NB4 (cell line): Measurements from ENCODE around the gene MAFG.

Experiments used
- DNase-seq: peaks from one replicate; pipeline ENCODE4 v3.0.0; 2010; ENCODE audit warnings: low read depth
- H3K4me3 ChIP-seq: one replicate; pipeline ENCODE4 v1.5.1; 2011; ENCODE audit warnings: mild to moderate bottlenecking, low read depth, low read length, moderate library complexity
- CTCF ChIP-seq: IDR thresholded peaks from one replicate; pipeline ENCODE4 v1.5.1; 2012; ENCODE audit warnings: low read depth, low read length
- MAX ChIP-seq: IDR thresholded peaks from 2 replicates; pipeline ENCODE4 v1.6.1; 2011; ENCODE audit warnings: low read depth, low read length
- MYC ChIP-seq: IDR thresholded peaks from 2 replicates; pipeline ENCODE4 v1.6.1; 2011; ENCODE audit warnings: low read depth, low read length
- POLR2A ChIP-seq: IDR thresholded peaks from 2 replicates; pipeline ENCODE4 v1.6.1; 2011; ENCODE audit warnings: mild to moderate bottlenecking; ENCODE audit not compliant: insufficient read length; ENCODE audit errors: extremely low read depth

The MAFG gene

GRCh38 chr17:81925860-81926450, 1.6 kb downstream of the MAFG start:
- H3K4me3 ChIP-seq, result peak overlapping the region; percentile 80
- DNase-seq, result no peak
- TF ChIP-seq MAX, result no peak
- no peak for TF ChIP-seq MYC
- no peak for TF ChIP-seq POLR2A
- TF ChIP-seq CTCF, result no peak

- no peak for TF ChIP-seq POLR2A
- TF ChIP-seq MYC, result no peak
- peak; percentile 56 for DNase-seq
- peak overlapping the region; percentile 72 for H3K4me3 ChIP-seq
These were observed 2.7 kb downstream of the MAFG start for GRCh38 chr17:81924557-81925532.

GRCh38 chr17:81923302-81924260, 4.0 kb downstream of the MAFG start:
- H3K4me3 ChIP-seq, result peak overlapping the region; percentile 72
- peak; percentile 96 for DNase-seq
- no peak for TF ChIP-seq POLR2A
- peak; percentile 40; the same call in 1 of the 2 replicates for TF ChIP-seq MAX
- TF ChIP-seq MYC, result peak; percentile 27; the same call in 1 of the 2 replicates
- TF ChIP-seq CTCF, result no peak

- DNase-seq, result no peak
- TF ChIP-seq MAX (no peak), MYC (no peak), POLR2A (no peak), CTCF (no peak)
- H3K4me3 ChIP-seq, result peak overlapping the region; percentile 59
These were observed 4.8 kb downstream of the MAFG start for GRCh38 chr17:81922566-81923301.

GRCh38 chr17:81921996-81922565, 5.5 kb downstream of the MAFG start:
- DNase-seq, result no peak
- no peak overlapping the region for H3K4me3 ChIP-seq
- TF ChIP-seq CTCF (no peak), MYC (no peak), POLR2A (no peak), MAX (no peak)
